ENCODE data around the gene ZNF438. TPM values are rescaled to one million over a fixed set of nuclear protein-coding genes. Genes with fewer than 3 reads are reported as not detected.

Gene ZNF438
- total RNA-seq, 1 experiment from 2014 or later = 2.0 TPM

GRCh38 chr10:31033147-31033546 lies 1.5 kb upstream of the ZNF438 start:
- TF ChIP-seq SIN3A (IDR thresholded peaks at IDR 0.05; ENCODE audit: borderline replicate concordance, insufficient read depth, low read depth, low read length) = no peak
- no peak for TF ChIP-seq REST (IDR thresholded peaks at IDR 0.05; ENCODE audit: insufficient read depth in 1 of 2, low read depth in 2 of 2, low read length in 1 of 2)
- no peak for TF ChIP-seq POLR2AphosphoS5 (IDR thresholded peaks at IDR 0.05; ENCODE audit: low read depth, low read length)
- Histone ChIP-seq H3K36me3 (ENCODE audit: control insufficient read depth, insufficient read depth, low read length) (no peaks in the 10 kb centered on the region), H3K27ac (ENCODE audit: low read length) (peak overlapping the region; percentile 82), H3K27me3 (ENCODE audit: control insufficient read depth, insufficient read depth, low read length) (no peaks in the 10 kb centered on the region), H3K4me1 (ENCODE audit: control insufficient read depth, insufficient read depth, low read length) (peaks cover 6% of the 10 kb centered on the region; the same call in 1 of the 2 replicates), H3K9me3 (ENCODE audit: control insufficient read depth, insufficient read depth, low read depth, low read length) (no peaks in the 10 kb centered on the region), H3K4me3 (ENCODE audit: low read depth in 2 of 2, low read length in 2 of 2) (peak overlapping the region; percentile 65 to 90)
- ChIA-PET POLR2A (no interaction called here), CTCF (no interaction called here)
- BruUV-seq (replicated peaks) = no TSS peak
- ATAC-seq (no peak), DNase-seq (ENCODE audit: low read depth, low spot score) (no peak)
- in situ Hi-C loops (cut with HindIII; ENCODE audit: low pct_unique_long_range_greater_than_20kb, low sequenced_read_pairs) = no loop called here
- intact Hi-C loops (cut with micrococcal nuclease; ENCODE audit: unreplicated experiment) = no loop called here

DNA sequence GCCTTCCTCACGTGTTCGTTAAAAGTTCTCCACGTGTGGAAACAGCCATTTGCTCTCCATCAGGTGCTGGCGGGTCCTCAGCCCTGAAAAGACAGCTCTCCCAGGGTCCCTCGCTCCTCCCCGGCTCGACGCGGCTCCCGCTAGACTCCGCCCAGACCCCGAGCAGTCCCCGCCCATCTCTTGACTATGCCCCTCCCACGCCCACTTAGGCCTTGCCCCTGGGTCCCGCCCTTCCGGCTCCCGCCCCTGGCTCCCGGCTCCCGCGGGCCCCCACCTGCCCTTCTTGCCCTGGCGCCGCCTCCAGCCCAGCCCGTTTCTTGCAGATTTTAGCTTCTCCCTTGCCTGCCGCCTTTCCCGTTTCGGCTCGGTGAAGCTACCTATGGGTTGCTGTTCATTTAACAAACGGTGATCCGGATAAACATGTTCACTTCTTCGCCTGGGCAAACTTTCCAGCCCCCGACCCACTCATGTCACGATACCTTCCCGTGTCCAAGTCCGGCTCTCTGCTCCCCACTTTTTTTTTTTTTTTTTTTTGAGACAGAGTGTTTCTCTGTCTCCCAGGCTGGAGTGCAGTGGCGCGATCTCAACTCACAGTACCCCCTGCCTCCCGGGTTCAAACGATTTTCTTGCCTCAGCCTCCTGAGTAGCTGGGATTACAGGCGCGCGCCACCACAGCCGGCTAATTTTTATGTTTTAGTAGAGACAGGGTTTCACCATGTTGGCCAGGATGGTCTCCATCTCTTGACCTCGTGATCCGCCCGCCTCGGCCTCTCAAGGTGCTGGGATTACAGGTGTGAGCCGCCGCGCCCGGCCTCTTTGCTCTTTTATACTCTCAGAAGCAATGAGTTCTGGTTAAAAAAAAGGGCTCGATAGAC lies 830 bp upstream of the ZNF438 start:
- Histone ChIP-seq H3K4me1 (ENCODE audit: control insufficient read depth, insufficient read depth, low read length) (peaks cover 6% of the 10 kb centered on the region; the same call in 1 of the 2 replicates), H3K4me3 (ENCODE audit: low read depth in 2 of 2, low read length in 2 of 2) (peak overlapping the region; percentile 65 to 90), H3K36me3 (ENCODE audit: control insufficient read depth, insufficient read depth, low read length) (no peaks in the 10 kb centered on the region), H3K9me3 (ENCODE audit: control insufficient read depth, insufficient read depth, low read depth, low read length) (no peaks in the 10 kb centered on the region), H3K27me3 (ENCODE audit: control insufficient read depth, insufficient read depth, low read length) (no peaks in the 10 kb centered on the region), H3K27ac (ENCODE audit: low read length) (peak overlapping the region; percentile 92)
- no peak for TF ChIP-seq SIN3A (IDR thresholded peaks at IDR 0.05; ENCODE audit: borderline replicate concordance, insufficient read depth, low read depth, low read length)
- peak; percentile 48; the same call in 1 of the 2 replicates for TF ChIP-seq POLR2AphosphoS5 (IDR thresholded peaks at IDR 0.05; ENCODE audit: low read depth, low read length)
- BruUV-seq (replicated peaks) = no TSS peak
- intact Hi-C loops (cut with micrococcal nuclease; ENCODE audit: unreplicated experiment) = no loop called here
- peak; percentile 67 for DNase-seq (ENCODE audit: low read depth, low spot score)
- ChIA-PET POLR2A (interaction anchor here (0.6 to 1.0 kb wide), 8 partner anchors 12 to 960 kb away, joined by 3 to 8 read pairs (median 3); no protein-coding TSS in a partner anchor), CTCF (interaction anchor here (0.6 kb wide), 3 partner anchors 34 to 198 kb away, joined by 3 read pairs; no protein-coding TSS in a partner anchor)
- in situ Hi-C loops (cut with HindIII; ENCODE audit: low pct_unique_long_range_greater_than_20kb, low sequenced_read_pairs) = no loop called here
- ATAC-seq = peak; percentile 94

DNA sequence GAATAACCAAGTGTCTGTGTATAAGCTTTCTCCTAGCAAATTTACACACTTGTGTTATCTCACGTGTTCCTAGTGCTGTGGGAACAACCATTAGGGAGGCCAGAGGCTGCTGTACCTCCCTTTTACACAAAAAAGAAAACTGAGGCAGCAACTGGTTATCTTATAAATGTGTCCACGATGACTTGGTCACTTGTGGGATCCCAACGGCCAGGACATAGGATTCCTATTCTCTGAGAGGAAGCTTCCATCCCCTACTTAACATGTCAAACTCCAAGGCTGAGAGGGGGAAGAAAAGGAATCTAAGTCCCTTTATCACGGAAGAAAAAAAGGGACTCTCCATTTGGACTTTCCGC lies 484 bp downstream of the ZNF438 start:
- DNase-seq (ENCODE audit: low read depth, low spot score) = peak; percentile 15
- ATAC-seq = no peak
- no peak for TF ChIP-seq REST (IDR thresholded peaks at IDR 0.05; ENCODE audit: insufficient read depth in 1 of 2, low read depth in 2 of 2, low read length in 1 of 2)
- no peak for TF ChIP-seq TCF7L2 (IDR thresholded peaks at IDR 0.05; ENCODE audit: low read depth, low read length)
- no peak for TF ChIP-seq CTCF (IDR thresholded peaks at IDR 0.05)
- TF ChIP-seq SIN3A (IDR thresholded peaks at IDR 0.05; ENCODE audit: borderline replicate concordance, insufficient read depth, low read depth, low read length) = no peak
- TF ChIP-seq POLR2AphosphoS5 (IDR thresholded peaks at IDR 0.05; ENCODE audit: low read depth, low read length) = no peak
- no peaks in the 10 kb centered on the region for H3K9me3 ChIP-seq (ENCODE audit: control insufficient read depth, insufficient read depth, low read depth, low read length)
- BruUV-seq (replicated peaks) = no TSS peak
- H3K36me3 ChIP-seq (ENCODE audit: control insufficient read depth, insufficient read depth, low read length) = no peaks in the 10 kb centered on the region
- intact Hi-C loops (cut with micrococcal nuclease; ENCODE audit: unreplicated experiment) = no loop called here
- no peaks in the 10 kb centered on the region for H3K27me3 ChIP-seq (ENCODE audit: control insufficient read depth, insufficient read depth, low read length)
- in situ Hi-C loops (cut with HindIII; ENCODE audit: low pct_unique_long_range_greater_than_20kb, low sequenced_read_pairs) = no loop called here
- ChIA-PET POLR2A (interaction anchor here (0.6 to 1.0 kb wide), 3 partner anchors 32 to 636 kb away, joined by 3 to 4 read pairs (median 3); no protein-coding TSS in a partner anchor), CTCF (no interaction called here)
- peak overlapping the region; percentile 85 for H3K27ac ChIP-seq (ENCODE audit: low read length)
- H3K4me3 ChIP-seq (ENCODE audit: low read depth in 2 of 2, low read length in 2 of 2) = peak overlapping the region; percentile 65 to 90
- peaks cover 6% of the 10 kb centered on the region; the same call in 1 of the 2 replicates for H3K4me1 ChIP-seq (ENCODE audit: control insufficient read depth, insufficient read depth, low read length)

Data from Panc1 (cell line).